Suprapubic skin (tissue), 4 donors: ENCODE measurements around the gene CCDC38. TPM values are rescaled to one million over a fixed set of nuclear protein-coding genes. Genes with fewer than 3 reads are reported as not detected.

Experiments
- DNase-seq, 2 donors: peaks; one replicate each; pipeline ENCODE4 v3.0.0-alpha.2; 2019; ENCODE audit warnings: low spot score in 2 of 2
- H3K27ac ChIP-seq: fragments of 200-600 bp; sonication (generic); one replicate; pipeline ENCODE4 v1.5.1; 2019
- H3K27me3 ChIP-seq: fragments of 200-600 bp; sonication (generic); one replicate; pipeline ENCODE4 v1.5.1; 2019
- H3K36me3 ChIP-seq: fragments of 200-600 bp; sonication (generic); one replicate; pipeline ENCODE4 v1.5.1; 2019
- H3K4me1 ChIP-seq: fragments of 200-600 bp; sonication (generic); one replicate; pipeline ENCODE4 v1.5.1; 2019
- H3K4me3 ChIP-seq: fragments of 200-600 bp; sonication (generic); one replicate; pipeline ENCODE4 v1.5.1; 2019; ENCODE audit warnings: mild to moderate bottlenecking
- H3K9me3 ChIP-seq: fragments of 200-600 bp; sonication (generic); one replicate; pipeline ENCODE4 v1.5.1; 2019
- EP300 ChIP-seq: sonication (generic); formaldehyde crosslinking; IDR thresholded peaks from one replicate; pipeline ENCODE4 v1.6.1; 2017; ENCODE audit warnings: antibody characterized with exemption
- POLR2A ChIP-seq, 2 donors: fragments of 450-650 bp; IDR thresholded peaks; one replicate each; pipeline ENCODE4 v1.6.1; 2017; ENCODE audit warnings: antibody characterized with exemption in 2 of 2, mild to moderate bottlenecking in 2 of 2, moderate library complexity in 2 of 2
- POLR2AphosphoS5 ChIP-seq, 3 donors: sonication (generic); formaldehyde crosslinking; IDR thresholded peaks; one replicate each; pipeline ENCODE4 v1.6.1; 2017; ENCODE audit warnings: antibody characterized with exemption in 3 of 3
- WGBS: methylation state at CpG from one replicate; pipeline ENCODE4 v1.1.5; 2018; 5-methylcytosine and 5-hydroxymethylcytosine counted together
- total RNA-seq, 4 donors: library from RNA; depleted of rRNA; stranded (reverse); fragments of >200 nt; gene quantifications; one replicate each; pipeline ENCODE4 v1.1.0, GENCODE V29; 2016
- TF ChIP-seq, protein P1 (sequence below), 2 donors: fragments of 200-600 bp in 1 of 2; fragments of 450-650 bp in 1 of 2; sonication (generic) in 1 of 2; IDR thresholded peaks; one replicate each; pipeline ENCODE4 v1.5.1; 2016 to 2019; ENCODE audit warnings: antibody characterized with exemption in 2 of 2, mild to moderate bottlenecking in 1 of 2, moderate library complexity in 1 of 2

The CCDC38 gene
- total RNA-seq, 4 donors from 2014 or later = 0.29 TPM; not detected in 3

DNA sequence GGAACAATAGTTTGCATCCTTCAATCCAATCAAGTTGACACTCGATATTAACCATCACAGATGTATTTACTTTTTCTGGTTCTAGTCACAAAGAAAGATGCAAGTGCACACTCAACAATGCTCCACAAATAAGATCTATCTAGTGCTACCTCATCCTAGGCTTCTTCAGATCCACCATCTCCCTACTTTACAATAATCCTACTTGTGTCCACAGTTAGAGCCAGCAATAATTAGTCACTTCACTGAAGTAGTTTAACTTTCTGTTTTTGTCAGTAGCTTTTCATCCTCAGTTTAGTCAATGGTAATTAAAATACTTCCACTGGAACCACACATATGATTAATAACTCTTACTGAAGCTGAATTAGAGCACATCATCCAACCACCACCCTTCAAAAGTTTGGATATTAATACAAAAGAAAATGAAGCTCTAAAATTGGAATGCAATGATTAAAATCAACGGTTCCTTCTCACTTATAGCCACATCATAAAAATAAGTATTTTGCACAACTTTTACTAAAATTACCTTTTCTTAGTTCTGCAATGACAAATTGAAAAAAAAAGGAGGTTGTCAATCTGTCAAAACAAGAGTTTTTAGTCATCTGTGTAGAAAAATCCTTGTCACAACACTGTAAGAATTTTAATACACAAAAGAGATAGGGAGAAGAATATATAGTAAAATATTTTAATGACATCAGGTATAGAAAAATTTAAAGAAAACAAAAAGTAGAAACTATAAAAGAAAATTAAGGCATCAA lies 111.9 kb downstream of the CCDC38 start:
- no peaks in the 10 kb centered on the region for H3K36me3 ChIP-seq
- TF ChIP-seq POLR2AphosphoS5 (IDR thresholded peaks at IDR 0.05) (no peak), EP300 (no peak), POLR2A (IDR thresholded peaks at IDR 0.05) (no peak)
- TF ChIP-seq, protein P1, sequence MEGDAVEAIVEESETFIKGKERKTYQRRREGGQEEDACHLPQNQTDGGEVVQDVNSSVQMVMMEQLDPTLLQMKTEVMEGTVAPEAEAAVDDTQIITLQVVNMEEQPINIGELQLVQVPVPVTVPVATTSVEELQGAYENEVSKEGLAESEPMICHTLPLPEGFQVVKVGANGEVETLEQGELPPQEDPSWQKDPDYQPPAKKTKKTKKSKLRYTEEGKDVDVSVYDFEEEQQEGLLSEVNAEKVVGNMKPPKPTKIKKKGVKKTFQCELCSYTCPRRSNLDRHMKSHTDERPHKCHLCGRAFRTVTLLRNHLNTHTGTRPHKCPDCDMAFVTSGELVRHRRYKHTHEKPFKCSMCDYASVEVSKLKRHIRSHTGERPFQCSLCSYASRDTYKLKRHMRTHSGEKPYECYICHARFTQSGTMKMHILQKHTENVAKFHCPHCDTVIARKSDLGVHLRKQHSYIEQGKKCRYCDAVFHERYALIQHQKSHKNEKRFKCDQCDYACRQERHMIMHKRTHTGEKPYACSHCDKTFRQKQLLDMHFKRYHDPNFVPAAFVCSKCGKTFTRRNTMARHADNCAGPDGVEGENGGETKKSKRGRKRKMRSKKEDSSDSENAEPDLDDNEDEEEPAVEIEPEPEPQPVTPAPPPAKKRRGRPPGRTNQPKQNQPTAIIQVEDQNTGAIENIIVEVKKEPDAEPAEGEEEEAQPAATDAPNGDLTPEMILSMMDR (IDR thresholded peaks at IDR 0.05) = no peak
- 54% methylated on average over 2 of the region's 2 CpGs for WGBS
- no peak for DNase-seq
- no peaks in the 10 kb centered on the region for H3K9me3 ChIP-seq
- H3K4me1 ChIP-seq = no peaks in the 10 kb centered on the region
- no peak overlapping the region for H3K4me3 ChIP-seq
- no peak overlapping the region for H3K27ac ChIP-seq
- H3K27me3 ChIP-seq = no peaks in the 10 kb centered on the region

DNA sequence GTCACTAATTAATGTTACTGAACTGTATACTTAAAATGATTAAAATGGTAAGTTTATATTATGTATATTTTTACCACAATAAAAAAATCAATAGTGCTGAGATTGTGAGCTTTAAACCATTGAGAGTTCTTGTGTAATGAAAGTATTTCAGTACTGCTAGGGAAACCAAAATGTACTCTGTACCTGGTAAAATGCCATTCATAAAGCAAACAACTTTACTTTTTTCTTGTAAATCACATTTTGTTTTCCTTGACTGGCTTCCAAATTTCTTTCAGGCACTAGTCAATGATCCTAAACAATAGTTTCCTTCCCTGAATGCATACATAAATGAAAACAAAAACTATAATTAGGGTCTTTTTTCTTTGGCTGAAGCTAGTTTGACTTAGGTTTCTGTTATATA lies 113.0 kb downstream of the CCDC38 start:
- H3K36me3 ChIP-seq = no peaks in the 10 kb centered on the region
- H3K27ac ChIP-seq = no peak overlapping the region

DNA sequence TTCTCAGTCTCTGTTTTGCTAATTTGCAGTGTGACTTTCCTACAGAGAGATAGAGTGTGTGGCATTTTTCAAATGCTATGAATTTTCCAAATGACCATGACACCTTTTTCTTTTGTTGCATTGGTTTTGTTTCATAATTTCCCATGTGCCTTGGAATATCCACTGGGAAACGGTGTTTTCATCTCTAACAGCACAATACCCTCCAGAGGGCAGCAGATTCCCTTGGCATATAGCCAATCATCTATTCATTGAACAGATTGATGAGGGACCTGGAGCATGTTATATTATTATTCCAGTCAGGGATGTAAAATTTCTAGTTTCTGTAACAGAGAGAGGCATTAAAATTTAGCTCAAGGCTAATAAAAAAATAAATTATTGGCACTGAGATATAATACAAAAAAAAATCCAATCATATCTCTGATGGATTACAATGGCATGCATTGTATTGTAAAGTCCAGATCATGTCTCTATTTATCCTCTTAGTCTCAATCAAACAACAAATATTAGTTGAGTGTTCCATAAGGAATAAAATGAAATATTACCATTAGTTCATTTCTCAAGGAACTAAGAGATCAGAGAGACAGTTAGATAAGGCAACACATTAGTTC lies 122.2 kb downstream of the CCDC38 start:
- Histone ChIP-seq H3K27ac (no peak overlapping the region), H3K4me1 (no peaks in the 10 kb centered on the region), H3K4me3 (no peak overlapping the region), H3K9me3 (no peaks in the 10 kb centered on the region), H3K27me3 (no peaks in the 10 kb centered on the region), H3K36me3 (no peaks in the 10 kb centered on the region)
- 0% methylated on average over 1 of the region's 1 CpG for WGBS
- no peak for DNase-seq
- TF ChIP-seq, protein P1 (IDR thresholded peaks at IDR 0.05) = peak; percentile 38 to 50
- TF ChIP-seq EP300 = no peak

More for the DNA sequence above, 113.0 kb downstream of the CCDC38 start:
- no peaks in the 10 kb centered on the region for H3K4me1 ChIP-seq
- H3K4me3 ChIP-seq = no peak overlapping the region
- no peak for DNase-seq
- H3K27me3 ChIP-seq = no peaks in the 10 kb centered on the region
- TF ChIP-seq POLR2AphosphoS5 (IDR thresholded peaks at IDR 0.05) (no peak), POLR2A (IDR thresholded peaks at IDR 0.05) (no peak), EP300 (no peak)
- TF ChIP-seq, protein P1 (IDR thresholded peaks at IDR 0.05) = no peak
- no peaks in the 10 kb centered on the region for H3K9me3 ChIP-seq

Other genes with a start within 250 kb of the CCDC38 start
- 10 to 100 TPM in 3 of 4 donors, 1 to 10 TPM in 1; 7.2 to 18.7 (median 13.0) TPM for gene NTN4, start 151.8 kb downstream of the CCDC38 start, total RNA-seq
- gene SNRPF, start 83.7 kb downstream of the CCDC38 start, total RNA-seq = 10 to 100 TPM in 1 of 4 donors, 1 to 10 TPM in 3; 3.7 to 10.1 (median 7.6) TPM
- 1 to 10 TPM in 2 of 4 donors, under 1 TPM in 2; 0.73 to 1.8 (median 1.2) TPM for gene AMDHD1, start 717 bp upstream of the CCDC38 start, total RNA-seq
- gene HAL, start 53.7 kb upstream of the CCDC38 start, total RNA-seq = 100 to 1,000 TPM in 3 of 4 donors, 10 to 100 TPM in 1; 52.1 to 216 (median 133) TPM
- gene LTA4H, start 93.0 kb upstream of the CCDC38 start, total RNA-seq = 10 to 100 TPM; 61.8 to 89.7 (median 80.1) TPM